Left colon (tissue), 2 donors: ENCODE results near the gene INPP5A. TPM values are rescaled to one million over a fixed set of nuclear protein-coding genes. Genes with fewer than 3 reads are reported as not detected.

ENCODE experiments used
- ATAC-seq: fragments of 200-7000 bp; cut with Tn5 transposase; one replicate; pipeline ENCODE4 v1.9.1; 2020; ENCODE audit warnings: mild to moderate bottlenecking, moderate library complexity
- DNase-seq, 2 donors: peaks; one replicate each; pipeline ENCODE4 v3.0.0-alpha.2; 2020
- intact Hi-C, 2 donors: fragments of 100-400 bp; cut with DNase I in 1 of 2; cut with micrococcal nuclease in 1 of 2; formaldehyde crosslinking; loops; one replicate each; pipeline versions ENCODE4 v1.11.2 to v1.14.0; 2022; cut with DNase I, micrococcal nuclease
- total RNA-seq, 2 donors: library from RNA; stranded (reverse); fragmentation: NEBNext Ultra II Directional; extraction: Animal tissue kit (Norgen Biotek cat#: 25700); gene quantifications; one replicate each; pipeline ENCODE4 v1.2.1, GENCODE V29; 2021
- donor health status: DM: no; HTN: no; CAD: no.
- donor health status: DM: yes; HTN: yes; CAD: no.

Gene INPP5A
- total RNA-seq, 2 donors from 2014 or later: 35.6 to 42.2 TPM

DNA sequence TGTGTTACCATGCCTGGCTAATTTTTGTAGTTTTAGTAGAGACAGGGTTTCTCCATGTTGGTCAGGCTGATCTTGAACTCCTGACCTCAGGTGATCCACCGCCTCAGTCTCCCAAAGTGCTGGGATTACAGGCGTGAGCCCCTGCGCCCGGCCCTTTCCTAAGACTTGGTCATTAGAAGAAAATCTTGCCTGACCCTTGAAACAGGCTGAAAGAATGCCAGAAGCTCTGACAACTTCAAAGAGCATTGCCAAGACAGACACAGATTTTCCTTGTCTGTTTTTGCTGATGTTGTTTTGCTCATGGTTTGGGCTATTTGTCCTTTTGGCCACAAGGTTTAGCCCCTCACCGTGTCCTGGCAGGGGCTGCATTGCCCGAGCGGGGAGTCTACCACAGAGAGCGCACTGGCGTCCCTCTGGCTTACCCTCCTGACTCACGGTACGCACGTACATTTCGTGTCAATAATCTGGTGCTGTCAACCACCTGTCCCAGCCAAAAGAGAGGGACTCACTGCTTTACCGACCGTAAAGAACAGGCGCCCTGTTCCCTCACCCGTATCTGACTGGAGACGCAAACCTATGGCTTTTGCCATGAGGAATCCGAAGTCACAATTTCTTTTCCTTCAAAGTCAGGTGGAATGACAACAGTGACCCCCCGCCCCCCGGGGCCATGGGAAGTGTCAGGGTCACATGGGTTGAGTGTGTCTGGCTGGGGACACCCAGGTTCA lies 10.1 kb upstream of the INPP5A start:
- ATAC-seq: no peak
- intact Hi-C loops: no loop called here
- DNase-seq: peak; percentile 2 to 19

DNA sequence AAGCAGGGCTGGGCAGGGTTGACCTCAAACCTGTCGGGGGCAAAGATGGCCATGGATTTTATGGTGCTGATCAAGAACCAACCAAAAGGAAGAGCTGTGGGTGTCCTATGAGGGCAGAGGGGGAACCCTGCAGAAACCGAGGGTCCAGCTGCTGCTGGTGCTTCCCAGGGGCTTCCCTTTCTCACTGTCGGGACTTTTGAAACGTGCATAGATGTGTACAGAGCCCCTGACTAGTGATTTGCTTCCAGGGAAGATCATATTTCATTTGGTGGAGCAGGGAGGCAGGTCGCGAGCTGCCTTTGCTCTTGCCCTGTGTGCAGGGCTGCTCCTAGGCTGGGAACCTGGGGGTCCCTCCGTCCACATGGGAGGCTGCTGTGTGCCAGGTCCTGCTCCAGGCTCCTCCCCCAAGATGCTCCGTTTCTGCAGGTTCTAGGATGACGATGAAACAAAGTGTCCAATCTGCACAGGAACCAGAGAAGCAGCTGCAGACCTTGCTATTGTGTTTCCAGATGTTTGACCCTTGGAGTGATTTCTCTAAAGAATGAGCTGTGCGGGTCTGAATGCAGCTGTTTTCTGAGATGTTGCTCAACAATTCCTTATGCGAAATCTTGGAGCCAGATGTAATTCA lies 9.4 kb upstream of the INPP5A start:
- peak; percentile 3 to 14 for DNase-seq
- intact Hi-C loops: no loop called here
- ATAC-seq: no peak

DNA sequence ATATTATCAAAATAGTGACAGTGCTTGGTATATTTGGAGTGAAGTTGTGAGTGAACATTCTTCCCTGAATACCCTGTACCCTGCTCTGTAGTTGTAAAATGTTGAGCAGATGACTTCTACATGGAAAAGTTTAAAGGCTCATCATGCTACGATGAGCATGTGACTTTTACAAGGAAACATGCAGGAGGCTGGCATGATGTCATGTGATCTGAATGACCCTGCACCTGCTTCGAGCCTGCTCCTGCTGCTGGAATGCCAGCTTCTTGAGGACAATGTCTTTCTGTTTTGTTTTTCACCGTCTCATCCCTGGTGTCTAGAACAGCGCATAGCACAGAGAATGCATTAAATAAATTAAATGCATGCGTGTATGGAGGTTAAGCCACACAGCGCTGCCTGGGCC lies 5.4 kb upstream of the INPP5A start:
- ATAC-seq (peak; percentile 61), DNase-seq (peak; percentile 20 to 63)
- intact Hi-C loops: loop anchor here in 1 of 2 donors (10.0 kb wide), 1 partner anchor 103 kb away; no protein-coding TSS in a partner anchor

DNA sequence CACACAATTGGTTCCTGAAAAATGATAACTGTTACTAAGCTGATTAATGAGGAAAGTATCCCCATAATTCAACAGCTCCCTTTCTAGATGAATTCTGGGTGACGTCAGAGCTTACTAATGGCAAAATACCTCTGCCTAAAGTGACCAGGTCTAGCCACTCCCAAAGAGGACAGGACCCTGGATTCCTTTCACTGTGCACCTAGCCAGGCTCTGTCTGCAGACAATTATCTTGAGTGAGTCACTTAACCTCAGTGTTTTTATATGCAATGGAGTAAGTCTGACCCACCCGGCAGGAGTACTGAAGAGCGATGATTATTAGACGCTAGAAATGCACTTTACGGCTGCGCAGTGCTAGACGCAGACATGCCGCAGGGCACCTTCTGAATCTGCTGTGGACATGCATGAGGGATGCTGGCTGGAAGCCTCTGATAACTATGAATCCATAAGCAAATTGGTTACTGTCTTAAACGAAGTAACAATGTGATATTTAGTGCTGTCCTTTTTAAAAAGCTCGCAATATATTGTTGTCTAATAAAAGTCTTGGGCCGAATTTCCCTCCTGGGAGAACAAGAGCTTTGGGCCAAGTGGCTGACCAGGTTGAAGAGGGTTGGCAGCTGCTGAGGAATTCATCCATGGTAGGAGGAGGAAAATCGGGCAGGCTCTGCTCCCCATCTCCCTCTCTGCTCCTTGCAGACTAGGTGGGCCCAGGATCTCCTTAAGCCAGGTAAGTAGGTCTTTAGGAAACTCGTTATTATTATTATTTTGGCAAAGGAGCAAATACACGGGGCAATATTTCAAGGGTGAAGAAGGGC lies 4.6 kb upstream of the INPP5A start:
- no peak for ATAC-seq
- DNase-seq: peak in 1 of 2 donors; percentile 18
- intact Hi-C loops: loop anchor here in 1 of 2 donors (10.0 kb wide), 1 partner anchor 102 kb away; no protein-coding TSS in a partner anchor

DNA sequence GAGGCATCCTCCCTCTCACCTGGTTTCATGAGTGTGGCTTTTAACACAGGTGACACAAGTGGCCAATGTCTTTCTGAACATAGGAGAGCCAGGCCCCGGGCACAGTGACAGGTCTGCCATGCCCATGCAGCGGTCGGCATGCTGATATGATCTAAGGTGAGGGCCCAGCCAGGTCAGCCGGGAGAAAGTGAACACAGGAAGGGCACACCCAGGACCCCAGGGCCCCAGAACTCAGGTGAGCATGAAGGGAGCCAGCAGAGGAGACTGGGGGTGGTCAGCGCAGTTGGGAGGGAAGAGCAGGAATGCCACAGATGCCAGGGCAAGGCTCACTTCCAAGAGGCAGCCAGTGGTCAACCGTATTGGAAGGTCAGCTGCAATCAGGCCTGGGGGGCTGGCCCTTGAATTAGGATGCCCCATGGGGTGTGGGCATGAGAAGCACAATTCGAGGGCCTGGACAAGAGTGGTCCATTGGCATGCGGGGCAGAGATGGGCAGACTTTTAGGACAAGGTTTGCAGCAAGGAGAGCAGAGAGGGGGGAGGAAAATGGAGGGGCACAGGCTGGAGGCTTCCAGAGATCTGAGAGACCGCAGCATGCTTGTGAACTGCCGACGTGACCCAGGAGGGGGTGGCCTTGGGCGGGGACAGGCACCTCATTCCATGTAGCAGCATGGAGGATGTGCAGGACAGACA lies 3.9 kb upstream of the INPP5A start:
- DNase-seq (peak; percentile 5 to 22), ATAC-seq (no peak)
- intact Hi-C loops: loop anchor here in 1 of 2 donors (10.0 kb wide), 1 partner anchor 101 kb away; no protein-coding TSS in a partner anchor

DNA sequence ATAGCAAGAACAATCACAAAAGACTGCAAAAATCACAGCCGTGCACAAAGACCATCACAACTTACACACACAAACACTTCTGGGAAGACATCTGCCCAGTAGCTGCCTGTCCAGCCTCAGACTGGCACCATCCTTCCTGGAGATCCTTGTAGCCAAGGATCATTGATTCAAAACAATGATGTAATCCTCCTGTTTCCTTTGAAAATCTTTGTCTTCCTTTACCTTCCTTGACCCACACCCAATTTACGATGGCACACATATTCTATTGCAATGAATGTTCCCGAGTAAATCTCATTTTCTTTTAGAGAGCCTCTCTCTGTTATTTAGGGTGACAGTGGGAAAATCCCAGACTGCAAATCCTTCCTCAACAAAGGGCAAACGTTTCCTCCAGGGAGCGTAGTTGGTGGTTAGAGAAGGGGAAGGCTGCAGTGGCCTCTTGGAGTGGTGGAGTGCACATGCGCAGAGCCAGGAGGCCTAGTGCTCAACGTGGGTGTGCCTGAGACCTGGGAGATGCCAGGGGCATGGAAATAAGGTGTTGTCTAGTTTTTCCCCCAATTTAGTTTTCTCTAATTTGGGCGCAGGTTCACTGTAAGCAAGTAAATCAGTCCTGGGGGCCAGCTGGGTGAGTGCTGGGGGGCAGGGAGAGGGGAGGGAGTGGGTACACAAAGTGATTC lies 3.1 kb upstream of the INPP5A start:
- intact Hi-C loops: loop anchor here in 1 of 2 donors (10.0 kb wide), 1 partner anchor 100 kb away; no protein-coding TSS in a partner anchor
- no peak for ATAC-seq

DNA sequence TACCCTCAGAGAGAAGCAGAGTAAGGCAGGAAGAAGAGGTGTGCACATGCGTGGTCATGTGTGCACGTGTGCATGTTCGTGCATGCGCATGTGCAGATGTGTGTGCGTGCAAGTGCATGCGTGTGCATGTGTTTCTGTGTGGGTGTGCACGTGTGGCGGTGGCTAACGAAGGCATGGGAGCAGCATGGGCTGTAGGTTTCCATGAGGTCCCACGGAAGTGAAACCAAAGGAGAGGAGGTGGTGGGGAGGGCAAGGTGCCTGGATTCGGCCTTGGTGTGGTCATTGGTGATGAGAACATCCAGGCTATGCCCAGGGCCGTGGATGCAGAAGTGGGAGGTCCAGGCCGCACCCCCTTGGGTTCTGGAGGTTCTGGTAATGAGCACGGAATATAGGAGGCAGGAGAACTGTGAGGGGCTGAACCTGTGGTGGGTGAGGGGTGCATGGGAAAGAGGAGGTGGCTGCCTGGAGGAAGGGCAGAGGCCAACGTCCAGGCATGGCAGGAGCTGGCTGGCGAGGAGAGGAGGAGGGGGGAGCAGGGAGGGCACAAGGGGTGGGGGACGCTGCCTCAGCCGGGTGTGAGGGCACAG lies 2.4 kb upstream of the INPP5A start:
- DNase-seq (peak; percentile 14 to 36), ATAC-seq (no peak)
- intact Hi-C loops: loop anchor here in 1 of 2 donors (10.0 kb wide), 1 partner anchor 100 kb away; no protein-coding TSS in a partner anchor

More for the DNA sequence above, 3.1 kb upstream of the INPP5A start:
- DNase-seq: peak; percentile 6 to 25

DNA sequence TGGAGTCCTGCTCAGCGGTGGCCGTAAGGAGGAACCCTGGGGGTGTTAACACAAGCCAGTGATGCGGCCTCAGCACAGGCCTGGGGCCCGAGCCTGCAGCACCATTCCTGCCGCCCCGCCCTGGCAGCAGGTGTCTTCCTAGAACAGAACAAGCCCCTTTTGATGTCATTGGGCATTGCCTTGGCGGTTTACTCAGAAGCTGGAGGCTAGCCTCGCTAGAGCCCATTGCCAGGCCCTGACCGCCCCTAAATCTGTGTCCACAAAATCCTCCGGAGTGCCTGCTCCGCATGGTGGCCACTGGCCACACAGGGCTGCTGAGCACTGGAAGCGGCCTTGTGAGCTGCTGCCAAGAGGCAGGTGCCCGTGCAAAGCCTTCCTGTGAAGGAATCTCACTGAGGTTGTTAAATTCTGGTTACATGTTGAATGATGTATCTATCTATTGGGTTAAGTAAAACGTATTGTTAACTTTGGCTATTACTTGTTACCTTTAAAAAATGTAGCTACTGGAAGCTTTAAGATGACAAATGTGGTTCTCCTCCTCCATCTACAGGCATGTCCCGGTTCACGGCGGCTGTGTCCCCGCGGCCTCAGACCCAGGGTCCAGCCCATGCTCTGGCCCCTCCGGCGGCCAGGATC lies 1.2 kb upstream of the INPP5A start:
- DNase-seq (peak; percentile 54 to 56), ATAC-seq (peak; percentile 6)
- intact Hi-C loops: loop anchor here in 1 of 2 donors (10.0 kb wide), 1 partner anchor 98 kb away; no protein-coding TSS in a partner anchor

DNA sequence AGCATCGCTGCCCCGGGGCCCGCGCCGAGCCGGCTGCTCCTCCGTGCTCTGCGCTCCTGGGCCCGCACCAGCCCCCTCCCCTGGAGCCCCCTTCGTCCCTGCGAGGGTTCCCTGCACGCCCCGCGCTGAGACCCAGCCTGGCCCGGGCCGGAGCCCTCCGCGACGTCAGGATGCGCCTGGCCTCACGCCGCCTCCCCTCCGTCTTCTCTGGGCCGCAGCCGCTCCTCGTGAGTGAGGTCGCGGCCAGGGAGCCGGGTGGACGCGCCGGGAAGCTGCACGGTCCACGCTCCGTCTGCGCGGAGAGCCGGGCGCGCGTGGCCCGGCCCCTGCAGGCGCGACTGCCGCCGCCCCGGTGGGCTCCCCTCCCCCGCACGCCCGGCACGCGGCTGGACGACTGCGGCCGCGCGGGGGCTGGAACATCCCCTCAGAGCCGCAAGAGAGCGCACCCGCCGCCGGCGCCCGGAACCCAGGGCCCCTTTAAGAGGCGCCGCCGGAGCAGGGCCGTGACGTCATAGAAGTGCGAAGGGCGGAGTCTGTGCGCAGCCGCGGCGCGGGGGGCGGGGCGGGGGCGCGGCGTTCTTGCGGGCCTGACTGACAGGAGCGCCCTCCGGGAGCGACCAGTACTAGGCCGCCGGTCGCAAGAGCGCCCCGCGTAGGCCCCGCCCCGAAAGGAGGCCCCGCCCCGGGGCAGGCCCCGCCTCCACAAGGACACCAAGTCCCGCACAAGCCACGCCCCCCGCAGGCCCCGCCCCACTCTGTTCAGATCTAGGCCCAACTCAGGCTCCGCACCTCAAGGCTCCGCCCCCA lies 507 bp upstream of the INPP5A start:
- intact Hi-C loops: loop anchor here in 1 of 2 donors (10.0 kb wide), 1 partner anchor 98 kb away; no protein-coding TSS in a partner anchor
- DNase-seq (peak; percentile 100), ATAC-seq (peak; percentile 90)

DNA sequence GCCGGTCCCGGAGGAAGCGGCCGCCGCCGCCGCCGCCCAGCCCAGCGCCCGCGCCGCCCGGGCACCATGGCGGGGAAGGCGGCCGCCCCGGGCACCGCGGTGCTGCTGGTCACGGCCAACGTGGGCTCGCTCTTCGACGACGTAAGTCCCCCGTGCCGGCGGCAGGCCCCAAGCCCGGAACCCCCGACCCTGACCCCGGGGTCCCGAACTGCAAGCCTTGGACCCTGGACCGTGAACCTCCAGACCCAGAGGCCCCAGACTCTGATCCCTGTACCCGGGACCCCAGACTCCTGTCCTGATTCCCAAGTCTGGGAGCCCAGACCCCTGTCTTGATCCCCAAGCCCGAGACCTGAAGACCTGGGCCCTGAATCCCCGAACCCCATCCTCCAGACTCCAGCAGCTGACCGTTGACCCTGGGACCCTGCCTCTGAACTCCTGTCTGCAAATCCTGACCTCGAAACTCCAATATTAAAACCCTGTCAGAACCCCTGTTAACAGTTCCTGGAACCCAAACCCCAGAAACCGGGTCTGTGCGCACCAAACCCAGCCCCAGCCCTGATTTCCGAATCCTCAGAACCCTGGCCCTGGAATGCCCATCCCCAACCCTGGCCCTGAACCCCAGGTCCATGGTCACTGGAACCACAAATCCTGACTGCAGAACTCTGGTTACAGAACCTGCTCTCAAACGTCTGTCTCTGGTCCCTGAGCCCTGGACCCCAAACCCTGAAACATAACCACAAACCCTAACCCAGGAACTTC lies 623 bp downstream of the INPP5A start:
- ATAC-seq: no peak

DNA sequence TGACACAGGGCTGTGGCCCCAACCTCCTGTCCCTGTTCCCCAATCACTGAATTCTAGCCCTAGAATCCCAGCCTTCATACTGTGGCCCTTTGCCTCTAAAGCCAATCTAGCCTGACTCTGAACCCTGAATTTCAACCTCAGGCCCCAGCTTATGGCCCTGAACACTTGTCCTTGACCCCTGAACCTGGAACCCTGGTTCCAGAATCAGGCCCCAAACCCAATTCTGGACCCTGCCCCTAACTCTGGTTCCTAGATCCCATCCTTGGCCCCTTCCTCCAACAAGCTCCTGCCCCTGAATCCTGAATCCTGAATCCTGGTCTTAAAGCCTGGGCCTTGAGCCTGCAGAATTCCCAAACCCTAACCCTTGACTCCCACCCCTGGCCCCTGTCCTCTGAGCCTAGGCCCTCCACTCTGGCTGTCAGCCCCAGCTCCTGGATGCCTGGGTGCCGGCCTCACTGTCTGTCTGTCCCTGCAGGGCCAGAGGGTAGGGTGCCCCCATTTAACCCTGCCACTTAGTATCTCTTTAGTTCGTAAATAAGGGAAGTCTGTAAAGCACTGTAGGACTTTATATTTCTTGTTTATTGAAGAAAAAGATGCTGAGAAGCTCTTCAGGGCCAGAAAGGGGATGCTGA lies 1.3 kb downstream of the INPP5A start:
- intact Hi-C loops: loop anchor here in 1 of 2 donors (10.0 kb wide), 1 partner anchor 96 kb away; no protein-coding TSS in a partner anchor
- peak; percentile 19 to 28 for DNase-seq
- ATAC-seq: no peak

More for the DNA sequence above, 623 bp downstream of the INPP5A start:
- intact Hi-C loops: loop anchor here in 1 of 2 donors (10.0 kb wide), 1 partner anchor 97 kb away; no protein-coding TSS in a partner anchor
- DNase-seq: peak; percentile 39 to 49

DNA sequence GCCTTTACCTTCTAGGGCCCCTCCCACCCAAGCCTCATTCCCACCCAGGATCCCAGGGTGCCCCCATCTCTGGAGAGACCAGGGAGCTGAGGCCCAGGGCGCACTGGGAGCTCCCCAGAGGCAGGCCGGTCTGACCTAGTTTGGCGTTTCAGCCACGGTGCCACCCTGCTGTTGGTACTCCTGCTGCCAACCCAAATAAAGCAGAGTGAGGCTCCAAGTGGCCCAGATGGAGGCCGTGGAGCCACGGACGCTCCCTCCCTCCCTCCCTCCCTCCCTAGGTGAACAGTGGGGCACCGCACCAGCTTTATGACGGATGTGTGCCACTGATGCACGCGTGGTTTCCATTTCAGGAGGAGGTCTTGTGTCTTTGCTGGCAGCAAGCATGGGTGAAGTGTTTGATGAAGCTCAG lies 1.8 kb downstream of the INPP5A start:
- DNase-seq (peak; percentile 28 to 44), ATAC-seq (no peak)

DNA sequence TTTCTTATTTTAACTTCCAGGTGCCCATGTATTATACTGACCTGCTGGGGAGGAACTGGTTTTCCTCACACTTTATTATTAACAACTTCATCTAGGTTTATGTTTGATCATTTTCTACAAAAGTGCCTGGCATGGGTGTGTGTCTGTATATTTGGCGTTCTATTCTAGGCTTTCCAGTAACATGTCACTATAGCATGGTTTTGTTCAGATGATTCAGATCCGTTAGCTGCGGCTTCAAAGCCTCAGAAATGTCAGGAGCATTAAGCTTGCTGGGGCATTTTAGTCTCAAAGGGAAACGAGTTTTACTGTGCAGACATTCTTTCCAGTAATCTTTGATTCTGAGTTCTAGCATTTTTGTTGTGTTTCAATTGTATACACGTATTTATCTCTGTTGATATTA lies 2.3 kb downstream of the INPP5A start:
- intact Hi-C loops: loop anchor here in 1 of 2 donors (10.0 kb wide), 1 partner anchor 95 kb away; no protein-coding TSS in a partner anchor
- no peak for ATAC-seq
- DNase-seq: peak in 1 of 2 donors; percentile 8

More for the DNA sequence above, 1.8 kb downstream of the INPP5A start:
- intact Hi-C loops: loop anchor here in 1 of 2 donors (10.0 kb wide), 1 partner anchor 95 kb away; no protein-coding TSS in a partner anchor

DNA sequence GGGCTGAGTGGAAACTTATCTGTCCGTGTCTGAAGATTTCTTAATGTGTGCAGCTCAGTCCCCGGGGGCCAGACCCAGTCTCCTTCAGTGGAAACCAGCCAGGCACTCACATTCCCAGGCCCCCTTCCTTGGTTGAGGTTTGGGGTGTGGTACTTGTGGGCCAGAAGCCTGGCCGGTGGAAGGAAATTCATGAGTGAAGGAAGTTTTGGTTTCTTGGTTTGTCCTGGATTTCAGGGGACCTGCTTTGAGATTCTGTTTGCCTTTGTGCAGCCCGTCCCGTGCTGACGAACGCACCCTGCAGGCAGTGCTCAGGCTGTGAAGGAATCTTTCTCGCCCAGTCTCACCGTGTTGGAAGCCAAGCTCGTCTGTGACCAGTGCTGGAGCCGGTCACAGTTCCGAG lies 2.9 kb downstream of the INPP5A start:
- DNase-seq (peak; percentile 16 to 26), ATAC-seq (no peak)
- intact Hi-C loops: no loop called here

DNA sequence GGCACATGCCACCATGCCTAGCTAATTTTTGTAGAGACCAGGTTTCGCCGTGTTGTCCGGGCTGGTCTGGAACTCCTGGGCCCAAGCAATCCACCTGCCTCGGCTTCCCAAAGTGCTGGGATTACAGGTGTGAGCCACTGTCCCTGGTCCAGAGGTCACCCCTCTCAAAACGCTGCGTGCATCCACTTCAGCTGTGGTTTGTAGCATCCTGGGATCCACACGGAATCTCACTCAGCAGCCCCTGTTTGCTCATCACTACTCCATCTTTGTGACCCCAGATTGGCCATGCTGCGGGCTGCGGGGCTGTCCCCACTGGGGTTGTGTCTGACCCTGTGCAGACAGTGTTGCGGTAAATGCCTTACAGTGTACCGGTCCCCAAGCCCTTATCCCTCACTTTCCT lies 3.5 kb downstream of the INPP5A start:
- intact Hi-C loops: no loop called here
- peak; percentile 2 to 21 for DNase-seq
- no peak for ATAC-seq
